ENCODE results near the gene UBE2L6.

- TF ChIP-seq, protein P1, sequence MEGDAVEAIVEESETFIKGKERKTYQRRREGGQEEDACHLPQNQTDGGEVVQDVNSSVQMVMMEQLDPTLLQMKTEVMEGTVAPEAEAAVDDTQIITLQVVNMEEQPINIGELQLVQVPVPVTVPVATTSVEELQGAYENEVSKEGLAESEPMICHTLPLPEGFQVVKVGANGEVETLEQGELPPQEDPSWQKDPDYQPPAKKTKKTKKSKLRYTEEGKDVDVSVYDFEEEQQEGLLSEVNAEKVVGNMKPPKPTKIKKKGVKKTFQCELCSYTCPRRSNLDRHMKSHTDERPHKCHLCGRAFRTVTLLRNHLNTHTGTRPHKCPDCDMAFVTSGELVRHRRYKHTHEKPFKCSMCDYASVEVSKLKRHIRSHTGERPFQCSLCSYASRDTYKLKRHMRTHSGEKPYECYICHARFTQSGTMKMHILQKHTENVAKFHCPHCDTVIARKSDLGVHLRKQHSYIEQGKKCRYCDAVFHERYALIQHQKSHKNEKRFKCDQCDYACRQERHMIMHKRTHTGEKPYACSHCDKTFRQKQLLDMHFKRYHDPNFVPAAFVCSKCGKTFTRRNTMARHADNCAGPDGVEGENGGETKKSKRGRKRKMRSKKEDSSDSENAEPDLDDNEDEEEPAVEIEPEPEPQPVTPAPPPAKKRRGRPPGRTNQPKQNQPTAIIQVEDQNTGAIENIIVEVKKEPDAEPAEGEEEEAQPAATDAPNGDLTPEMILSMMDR (IDR thresholded peaks at IDR 0.05), result no peak
- no peak for TF ChIP-seq POLR2A (IDR thresholded peaks at IDR 0.05)
These were observed 23.9 kb downstream of the UBE2L6 start for GRCh38 chr11:57543593-57543992.

All from testis (tissue), 2 donors.